Heart right ventricle (tissue), 16 donors: ENCODE data around the gene PRIM2. TPM values are rescaled to one million over a fixed set of nuclear protein-coding genes. Genes with fewer than 3 reads are reported as not detected.

Experiments used
- ATAC-seq, 8 donors: fragments of 200-7000 bp; cut with Tn5 transposase; one replicate each; pipeline ENCODE4 v1.9.1; 2020; ENCODE audit warnings: mild to moderate bottlenecking in 8 of 8, moderate library complexity in 8 of 8, moderate number of reproducible peaks in 1 of 8
- DNase-seq, 2 donors: peaks; one replicate each; pipeline ENCODE4 v3.0.0-alpha.2; 2020
- H3K27ac ChIP-seq, 10 donors: fragments of 200-600 bp; sonication (generic) in 2 of 10; one replicate each; pipeline versions ENCODE4 v1.5.0 to v1.8.0; 2020 to 2022; ENCODE audit warnings: mild to moderate bottlenecking in 3 of 10
- H3K27me3 ChIP-seq, 7 donors: fragments of 200-600 bp; one replicate each; pipeline ENCODE4 v1.8.0; 2021 to 2022; ENCODE audit warnings: mild to moderate bottlenecking in 2 of 7
- H3K36me3 ChIP-seq, 9 donors: fragments of 200-600 bp; sonication (generic) in 1 of 9; one replicate each; pipeline versions ENCODE4 v1.5.0 to v1.8.0; 2020 to 2022; ENCODE audit warnings: mild to moderate bottlenecking in 2 of 9
- H3K4me1 ChIP-seq, 9 donors: fragments of 200-600 bp; sonication (generic) in 1 of 9; one replicate each; pipeline versions ENCODE4 v1.5.0 to v1.8.0; 2020 to 2022; ENCODE audit warnings: mild to moderate bottlenecking in 4 of 9
- H3K4me3 ChIP-seq, 10 donors: fragments of 200-600 bp; sonication (generic) in 2 of 10; one replicate each; pipeline versions ENCODE4 v1.5.0 to v1.8.0; 2020 to 2022; ENCODE audit warnings: mild to moderate bottlenecking in 7 of 10, moderate library complexity in 2 of 10
- H3K9me3 ChIP-seq, 11 donors: fragments of 200-600 bp in 10 of 11; sonication (generic) in 2 of 11; one replicate each; pipeline versions ENCODE4 v1.5.0 to v1.8.0; 2013 to 2022; ENCODE audit warnings: mild to moderate bottlenecking in 2 of 11, control low read depth in 1 of 11, moderate library complexity in 1 of 11
- CTCF ChIP-seq, 9 donors: fragments of 200-600 bp; sonication (generic) in 2 of 9; IDR thresholded peaks; one replicate each; pipeline versions ENCODE4 v1.5.0 to v1.8.0; 2021 to 2022; ENCODE audit warnings: antibody characterized with exemption in 9 of 9, mild to moderate bottlenecking in 5 of 9, moderate library complexity in 1 of 9
- WGBS, 2 donors: extraction: QIAGEN DNeasy Blood & Tissue Kit; methylation state at CpG; one replicate each; pipeline ENCODE4 v1.1.7; 2013; ENCODE audit warnings: inconsistent platforms in 1 of 2; 5-methylcytosine and 5-hydroxymethylcytosine counted together
- intact Hi-C, 10 donors: fragments of 100-400 bp; cut with DNase I; formaldehyde crosslinking; loops; one replicate each; pipeline versions ENCODE4 v1.11.1 to v1.14.2; 2022
- polyA plus RNA-seq, 2 donors: library from polyadenylated mRNA; stranded (reverse); fragments of 200-250 nt; gene quantifications; one replicate each; pipeline ENCODE4 v1.2.3, GENCODE V29; 2013
- total RNA-seq, 10 donors: library from RNA; stranded (reverse); fragmentation: NEBNext Ultra II Directional in 3 of 10; extraction: Animal tissue kit (Norgen Biotek cat#: 25700) in 3 of 10; gene quantifications; one replicate each; pipeline versions ENCODE4 v1.2.1 to v1.2.4, GENCODE V29; 2021 to 2023
- donor health status: Arrhythmogenic right ventricular cardiomyopathy.
- donor health status: ischemic (EF 13 %, LVEDD 7.1; RV severe dilation, severe dysfunction).
- donor health status: healthy with polysubstance abuse.
- donor health status: DM: no; HTN: yes; CAD: no.
- donor health status: DM: no; HTN: no; CAD: no.
- donor health status: ischemic (EF 25% LVEDD 6.9; RV normal size, moderate dysfunction).
- donor health status: ischemic (EF 25% LVEDD 5.7; RV mildly dilated, moderate dysfunction).
- donor health status: healthy.
- donor health status: DM: yes; HTN: yes; CAD: no.
- donor health status: Ischemic cardiomyopathy.
- donor health status: ischemic (EF 35%, LVEDD 5.7; RV mildly dilated, moderate dysfunction).
- donor health status: nonischemic (EF 11% LVEDD 7.7; RV severe dilation, severe dysfunction).
- donor health status: DM: yes; HTN: yes; CAD: no.
- donor health status: PGD.
- donor health status: ischemic (EF 29% LVEDD 5.4; RV normal size, mild dysfunction).
- donor health status: nonischemic (EF 23%, LVEDD 6.1; RV moderate dilation, normal function).

Gene PRIM2
- total and polyA plus RNA-seq, 12 donors, result 2.5 to 5.5 (median 3.8) TPM

GRCh38 chr6:57276946-57277345 is 40.5 kb upstream of the PRIM2 start:
- Histone ChIP-seq H3K27me3 (peaks cover 0 to 6% (median 0%) of the 10 kb centered on the region in 7 donors), H3K4me3 (no peak overlapping the region), H3K9me3 (no peaks in the 10 kb centered on the region), H3K36me3 (no peaks in the 10 kb centered on the region), H3K4me1 (no peaks in the 10 kb centered on the region), H3K27ac (no peak overlapping the region)
- ATAC-seq (no peak), DNase-seq (no peak)
- no peak for TF ChIP-seq CTCF (IDR thresholded peaks at IDR 0.05)
- intact Hi-C loops, result no loop called here

DNA sequence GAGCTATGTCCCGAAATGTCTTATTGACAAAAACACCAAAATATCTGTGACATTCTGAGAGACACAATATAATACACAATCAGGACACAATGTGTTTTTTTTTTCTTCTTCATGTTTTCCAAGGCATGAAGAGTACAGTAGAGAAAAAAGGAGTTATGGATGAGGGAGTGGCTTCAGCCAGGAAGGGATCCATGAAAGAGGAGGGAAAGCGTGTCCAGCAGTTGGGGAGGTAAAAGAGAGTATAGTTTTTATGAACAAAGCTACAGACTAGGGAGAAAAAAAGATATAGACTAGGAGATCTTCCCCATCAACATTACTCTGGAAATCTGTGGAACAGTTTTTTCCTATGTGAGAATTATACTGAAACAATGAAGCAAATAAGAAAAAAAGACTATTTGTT is 38.9 kb upstream of the PRIM2 start:
- H3K36me3 ChIP-seq, result no peaks in the 10 kb centered on the region
- 85 to 94% methylated on average over 2 of the region's 2 CpGs for WGBS, 2 donors
- H3K4me1 ChIP-seq, result no peaks in the 10 kb centered on the region
- DNase-seq, result no peak
- H3K27me3 ChIP-seq, result peaks cover 0 to 6% (median 0%) of the 10 kb centered on the region in 7 donors
- no peaks in the 10 kb centered on the region for H3K9me3 ChIP-seq
- no peak for TF ChIP-seq CTCF (IDR thresholded peaks at IDR 0.05)
- no peak overlapping the region for H3K27ac ChIP-seq
- intact Hi-C loops, result no loop called here
- no peak for ATAC-seq
- H3K4me3 ChIP-seq, result no peak overlapping the region

DNA sequence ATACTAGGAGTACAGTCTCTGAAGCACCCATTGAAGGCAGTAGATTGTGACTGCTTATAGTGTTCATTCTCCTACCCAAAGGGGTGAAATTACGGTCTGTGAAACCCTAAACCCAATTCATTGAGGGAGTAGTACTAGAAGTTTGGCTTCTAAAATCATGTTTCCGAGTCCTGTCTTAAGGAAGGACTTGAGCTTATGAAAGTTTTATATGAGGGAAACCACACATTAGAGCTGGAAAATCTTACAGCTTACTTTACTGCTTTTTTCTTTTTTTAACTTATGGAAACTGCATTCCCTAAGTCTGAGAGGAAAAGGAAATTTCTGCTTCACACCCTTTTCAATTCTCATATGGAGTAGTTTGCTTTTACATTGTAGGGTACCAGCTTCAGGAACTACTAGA is 38.4 kb upstream of the PRIM2 start:
- DNase-seq, result no peak
- intact Hi-C loops, result no loop called here
- ATAC-seq, result no peak
- no peaks in the 10 kb centered on the region for H3K9me3 ChIP-seq
- no peak for TF ChIP-seq CTCF (IDR thresholded peaks at IDR 0.05)
- H3K4me3 ChIP-seq, result no peak overlapping the region
- H3K27me3 ChIP-seq, result peaks cover 0 to 6% (median 0%) of the 10 kb centered on the region in 7 donors
- WGBS, 2 donors, result 81 to 88% methylated on average over 2 of the region's 2 CpGs
- H3K36me3 ChIP-seq, result no peaks in the 10 kb centered on the region
- no peaks in the 10 kb centered on the region for H3K4me1 ChIP-seq
- no peak overlapping the region for H3K27ac ChIP-seq

- Histone ChIP-seq H3K4me1 (no peaks in the 10 kb centered on the region), H3K27ac (no peak overlapping the region)
Observed at GRCh38 chr6:57283106-57283505, 34.3 kb upstream of the PRIM2 start.

More at GRCh38 chr6:57283106-57283505, 34.3 kb upstream of the PRIM2 start:
- intact Hi-C loops, result no loop called here
- Histone ChIP-seq H3K36me3 (no peaks in the 10 kb centered on the region), H3K27me3 (no peaks in the 10 kb centered on the region), H3K9me3 (no peaks in the 10 kb centered on the region), H3K4me3 (no peak overlapping the region)
- DNase-seq, result no peak
- no peak for ATAC-seq
- TF ChIP-seq CTCF (IDR thresholded peaks at IDR 0.05), result no peak
